GM12892 (cell line): ENCODE data around the gene USP40.

Experiments used
- POLR2A ChIP-seq: IDR thresholded peaks from 2 replicates; pipeline ENCODE4 v1.6.1; 2011; ENCODE audit warnings: low read depth, low read length, control low read depth
- POLR2AphosphoS5 ChIP-seq: IDR thresholded peaks from 2 replicates; pipeline ENCODE4 v1.6.1; 2011; ENCODE audit warnings: low read depth, low read length, control low read depth

DNA sequence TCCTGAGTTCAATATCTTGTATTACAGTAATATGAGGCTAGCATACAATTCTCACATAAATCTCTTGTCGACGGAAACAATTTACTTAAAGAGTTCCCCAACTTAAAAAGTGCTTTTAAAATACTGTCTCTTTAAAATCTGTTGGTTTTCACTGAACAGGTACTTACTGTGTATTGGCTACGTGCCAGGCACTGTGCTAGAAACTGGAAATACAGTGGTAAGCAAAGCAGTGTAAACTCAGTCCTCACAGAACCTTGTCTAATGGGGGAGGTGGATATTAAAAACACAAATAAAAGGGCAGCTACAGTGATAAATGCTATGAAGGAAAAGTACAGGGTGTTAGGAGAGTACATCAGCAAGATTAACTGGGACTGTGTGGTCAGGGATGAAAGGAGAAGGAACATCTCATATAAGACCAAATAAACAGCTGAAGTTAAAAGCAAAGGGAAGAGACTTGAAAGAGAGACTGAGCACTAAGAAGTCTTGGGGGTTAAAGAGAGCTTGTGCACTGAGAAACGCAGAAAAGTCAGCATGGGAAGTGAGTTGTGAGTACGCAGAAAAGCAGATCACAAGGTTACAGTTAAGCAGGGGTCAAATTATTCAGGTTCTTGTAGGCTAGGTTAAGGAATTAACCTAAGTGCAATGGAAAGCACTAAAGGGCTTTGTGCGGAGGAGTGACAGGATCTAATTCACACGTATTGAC is 52.5 kb downstream of the USP40 start:
- TF ChIP-seq POLR2AphosphoS5 (no peak), POLR2A (no peak)
